ENCODE data around the gene HSPA2. TPM values are rescaled to one million over a fixed set of nuclear protein-coding genes. Genes with fewer than 3 reads are reported as not detected.

The HSPA2 gene
- total RNA-seq, 4 donors from 2014 or later: 4.7 to 23.4 (median 17.5) TPM

Small RNAs within 50 kb of the gene (small RNA-seq; reads per million reads assigned to genes)
- not detected for gene AL049869.4

Other genes starting within 250 kb of the HSPA2 start
- gene ESR2, start 246.4 kb upstream of the HSPA2 start, total RNA-seq: 1 to 10 TPM; 1.4 to 1.6 (median 1.5) TPM
- 100 to 1,000 TPM in 1 of 4 donors, 10 to 100 TPM in 3; 58.0 to 138 (median 86.9) TPM for gene MTHFD1, start 152.4 kb upstream of the HSPA2 start, total RNA-seq
- gene AKAP5, start 75.2 kb upstream of the HSPA2 start, total RNA-seq: 1 to 10 TPM in 1 of 4 donors, under 1 TPM in 3; 0.47 to 1.4 (median 0.66) TPM
- gene ZBTB25, start 36.9 kb upstream of the HSPA2 start, total RNA-seq: 10 to 100 TPM in 1 of 4 donors, 1 to 10 TPM in 3; 5.5 to 12.3 (median 8.6) TPM
- gene ZBTB1, start 36.0 kb upstream of the HSPA2 start, total RNA-seq: 10 to 100 TPM; 35.9 to 54.2 (median 43.7) TPM
- 1 to 10 TPM in 3 of 4 donors, under 1 TPM in 1; 0.63 to 3.2 (median 2.1) TPM for gene PPP1R36, start 9.2 kb downstream of the HSPA2 start, total RNA-seq
- gene PLEKHG3, start 163.7 kb downstream of the HSPA2 start, total RNA-seq: 10 to 100 TPM; 29.6 to 45.9 (median 37.5) TPM